ENCODE results near the gene LMAN1L. TPM values are rescaled to one million over a fixed set of nuclear protein-coding genes. Genes with fewer than 3 reads are reported as not detected.

Gene LMAN1L
- total RNA-seq, 4 donors from 2014 or later: 0.29 to 1.3 TPM; not detected in 2

GRCh38 chr15:74841891-74842373 lies 29.3 kb downstream of the LMAN1L start:
- WGBS, 2 donors: 72 to 84% methylated on average over 14 of the region's 14 CpGs
- TF ChIP-seq POLR2A (IDR thresholded peaks at IDR 0.05): no peak
- no peak for TF ChIP-seq CTCF (IDR thresholded peaks at IDR 0.05)
- H3K4me3 ChIP-seq (ENCODE audit: low read depth, poor library complexity, severe bottlenecking): no peak overlapping the region
- intact Hi-C loops (cut with DNase I; ENCODE audit: low total_unique reads): loop anchor here (10.0 kb wide), 1 partner anchor 53 kb away; the partner anchor contains the start of gene MPI
- no peak for DNase-seq (ENCODE audit: low spot score in 2 of 2)

- TF ChIP-seq CTCF (IDR thresholded peaks at IDR 0.05): no peak
- no peak for TF ChIP-seq POLR2A (IDR thresholded peaks at IDR 0.05)
- H3K4me3 ChIP-seq (ENCODE audit: low read depth, poor library complexity, severe bottlenecking): peak within 1 kb of the TSS; percentile 78
- DNase-seq (ENCODE audit: low spot score in 2 of 2): peak; percentile 88 to 98
- WGBS, 2 donors: 1 to 2% methylated on average over 19 to 38 of the region's 84 CpGs
- intact Hi-C loops (cut with DNase I; ENCODE audit: low total_unique reads): loop anchor here (10.0 kb wide), 1 partner anchor 52 kb away; the partner anchor contains the start of gene MPI
These were observed 30.2 kb downstream of the LMAN1L start, which contains the start of gene ULK3 for GRCh38 chr15:74842581-74843444. Gene ULK3 (minus strand): TSS chr15:74843156. CDS start chr15:74843105, 51 bp downstream.

- TF ChIP-seq CTCF (IDR thresholded peaks at IDR 0.05): no peak
- TF ChIP-seq POLR2A (IDR thresholded peaks at IDR 0.05): no peak
- no peak for DNase-seq (ENCODE audit: low spot score in 2 of 2)
- H3K4me3 ChIP-seq (ENCODE audit: low read depth, poor library complexity, severe bottlenecking): peak overlapping the region; percentile 33
- WGBS, 2 donors: 18 to 30% methylated on average over 10 to 18 of the region's 18 CpGs
- intact Hi-C loops (cut with DNase I; ENCODE audit: low total_unique reads): loop anchor here (10.0 kb wide), 1 partner anchor 51 kb away; the partner anchor contains the start of gene MPI
These were observed 30.8 kb downstream of the LMAN1L start for GRCh38 chr15:74843445-74843828.

DNA sequence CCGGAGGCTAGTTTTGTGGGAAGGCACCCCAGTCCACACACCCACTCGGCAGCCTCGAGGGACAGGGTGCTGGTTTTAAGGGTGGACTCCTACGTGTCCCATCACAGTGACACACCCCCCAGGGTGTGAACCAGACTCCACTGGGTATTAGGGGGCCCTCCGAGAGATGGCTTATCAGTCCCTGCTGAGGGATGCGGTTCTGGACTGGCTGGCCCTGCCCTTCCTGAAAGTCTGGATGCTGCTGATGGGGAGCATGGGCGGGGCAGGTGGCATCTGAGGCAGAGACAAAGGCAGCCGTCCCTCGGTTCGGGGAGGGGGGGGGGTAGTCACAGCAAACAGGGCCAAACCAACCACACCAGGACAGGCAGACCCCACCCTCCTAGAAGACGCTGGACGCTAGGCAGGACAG lies 31.3 kb downstream of the LMAN1L start:
- intact Hi-C loops (cut with DNase I; ENCODE audit: low total_unique reads): loop anchor here (10.0 kb wide), 1 partner anchor 51 kb away; the partner anchor contains the start of gene MPI
- H3K4me3 ChIP-seq (ENCODE audit: low read depth, poor library complexity, severe bottlenecking): no peak overlapping the region

More for the DNA sequence above, 31.3 kb downstream of the LMAN1L start:
- 50 to 57% methylated on average over 6 to 12 of the region's 12 CpGs for WGBS, 2 donors
- no peak for DNase-seq (ENCODE audit: low spot score in 2 of 2)
- TF ChIP-seq POLR2A (IDR thresholded peaks at IDR 0.05): no peak
- no peak for TF ChIP-seq CTCF (IDR thresholded peaks at IDR 0.05)
